Endodermal cell (in vitro differentiated cells): Measurements from ENCODE around the gene LATS2. TPM values are rescaled to one million over a fixed set of nuclear protein-coding genes. Genes with fewer than 3 reads are reported as not detected.

Experiments used
- DNase-seq: peaks from one replicate; pipeline ENCODE4 v3.0.0-alpha.2; 2017
- H3K27ac ChIP-seq: 2 replicates; pipeline ENCODE4 v1.5.1; 2013; ENCODE audit warnings: mild to moderate bottlenecking, low read depth, low read length, moderate library complexity
- H3K27me3 ChIP-seq: 2 replicates; pipeline ENCODE4 v1.6.1; 2013; ENCODE audit warnings: mild to moderate bottlenecking, low read length, moderate library complexity; ENCODE audit not compliant: insufficient read depth, control insufficient read depth, poor library complexity, severe bottlenecking
- H3K36me3 ChIP-seq: 2 replicates; pipeline ENCODE4 v1.7.0; 2013; ENCODE audit warnings: mild to moderate bottlenecking, low read length, moderate library complexity; ENCODE audit not compliant: control insufficient read depth, insufficient read depth
- H3K4me1 ChIP-seq: one replicate; pipeline ENCODE4 v1.7.0; 2013; ENCODE audit warnings: low read length; ENCODE audit not compliant: control insufficient read depth, insufficient read depth
- H3K4me3 ChIP-seq: 2 replicates; pipeline ENCODE4 v1.5.1; 2013; ENCODE audit warnings: mild to moderate bottlenecking, low read length, moderate library complexity
- H3K9ac ChIP-seq: 2 replicates; pipeline ENCODE4 v1.6.1; 2013; ENCODE audit warnings: mild to moderate bottlenecking, low read length, moderate library complexity; ENCODE audit not compliant: poor library complexity, severe bottlenecking; ENCODE audit errors: extremely low read depth
- H3K9me3 ChIP-seq: 2 replicates; pipeline ENCODE4 v1.6.1; 2013; ENCODE audit warnings: mild to moderate bottlenecking, low read length, moderate library complexity; ENCODE audit not compliant: control insufficient read depth
- H3K27ac Mint-ChIP-seq: 2 replicates; pipeline ENCODE4 v1.8.0; 2020; ENCODE audit warnings: mixed read lengths
- H3K27me3 Mint-ChIP-seq: 2 replicates; pipeline ENCODE4 v1.8.0; 2021; ENCODE audit warnings: mild to moderate bottlenecking, mixed read lengths; ENCODE audit not compliant: insufficient read depth
- H3K36me3 Mint-ChIP-seq: 2 replicates; pipeline ENCODE4 v1.8.0; 2020; ENCODE audit warnings: low read depth, mixed read lengths
- H3K4me1 Mint-ChIP-seq: 2 replicates; pipeline ENCODE4 v1.8.0; 2020; ENCODE audit warnings: mixed read lengths
- H3K4me3 Mint-ChIP-seq: 2 replicates; pipeline ENCODE4 v1.8.0; 2020; ENCODE audit warnings: mild to moderate bottlenecking, moderate library complexity, mixed read lengths
- H3K9me3 Mint-ChIP-seq: 2 replicates; pipeline ENCODE4 v1.8.0; 2020; ENCODE audit warnings: mild to moderate bottlenecking, mixed read lengths
- CTCF ChIP-seq: fragments of 200-600 bp; sonication (generic); conservative IDR thresholded peaks from 2 replicates; pipeline ENCODE4 v1.5.0; 2021; ENCODE audit warnings: antibody characterized with exemption, mild to moderate bottlenecking
- WGBS, 2 experiments: methylation state at CpG; one replicate each; pipeline versions ENCODE4 v1.1.5 to v1.1.7; 2013; ENCODE audit warnings: missing lambda C conversion rate in 2 of 2, mixed read lengths in 1 of 2; ENCODE audit not compliant: insufficient coverage in 1 of 2, insufficient read length in 1 of 2; 5-methylcytosine and 5-hydroxymethylcytosine counted together
- total RNA-seq, 2 donors: library from RNA; stranded (reverse); fragmentation: NEBNext Ultra II Directional in 1 of 2; extraction: Animal tissue kit (Norgen Biotek cat#: 25700) in 1 of 2; gene quantifications; 2 replicates in 1 of 2; 3 replicates in 1 of 2; pipeline ENCODE4 v1.2.1, GENCODE V29; 2021

Gene LATS2
- total RNA-seq, 2 donors from 2014 or later = 26.2 to 35.4 TPM

GRCh38 chr13:20983386-20983785 lies 78.0 kb downstream of the LATS2 start:
- Histone ChIP-seq H3K27ac (no peak overlapping the region), H3K27me3 (no peaks in the 10 kb centered on the region), H3K4me3 (no peak overlapping the region), H3K36me3 (peaks cover 82% of the 10 kb centered on the region), H3K9me3 (no peaks in the 10 kb centered on the region), H3K4me1 (no peaks in the 10 kb centered on the region), H3K9ac (no peak overlapping the region)
- no peak for DNase-seq
- H3K36me3 Mint-ChIP-seq = peaks cover 70% of the 10 kb centered on the region
- H3K27ac Mint-ChIP-seq = no peak overlapping the region
- H3K4me3 Mint-ChIP-seq = no peak overlapping the region
- no peaks in the 10 kb centered on the region for H3K27me3 Mint-ChIP-seq
- 94% methylated on average over 10 to 11 of the region's 11 CpGs for WGBS, 2 experiments
- no peaks in the 10 kb centered on the region for H3K4me1 Mint-ChIP-seq
- H3K9me3 Mint-ChIP-seq = no peaks in the 10 kb centered on the region
- TF ChIP-seq CTCF = no peak

- Histone ChIP-seq H3K9me3 (no peaks in the 10 kb centered on the region), H3K4me1 (no peaks in the 10 kb centered on the region), H3K36me3 (peaks cover 86% of the 10 kb centered on the region), H3K27ac (no peak overlapping the region), H3K4me3 (no peak overlapping the region), H3K9ac (no peak overlapping the region), H3K27me3 (no peaks in the 10 kb centered on the region)
- H3K27me3 Mint-ChIP-seq = no peaks in the 10 kb centered on the region
- 94 to 97% methylated on average over 9 to 18 of the region's 18 CpGs for WGBS, 2 experiments
- H3K27ac Mint-ChIP-seq = peak overlapping the region; percentile 60
- H3K4me3 Mint-ChIP-seq = no peak overlapping the region
- no peak for TF ChIP-seq CTCF
- peaks cover 68% of the 10 kb centered on the region for H3K36me3 Mint-ChIP-seq
- H3K4me1 Mint-ChIP-seq = no peaks in the 10 kb centered on the region
- no peaks in the 10 kb centered on the region for H3K9me3 Mint-ChIP-seq
- no peak for DNase-seq
Measured at GRCh38 chr13:20981370-20982095, 79.9 kb downstream of the LATS2 start.

GRCh38 chr13:20980899-20981298 lies 80.5 kb downstream of the LATS2 start:
- H3K36me3 Mint-ChIP-seq = peaks cover 68% of the 10 kb centered on the region
- no peaks in the 10 kb centered on the region for H3K9me3 Mint-ChIP-seq
- no peaks in the 10 kb centered on the region for H3K4me1 Mint-ChIP-seq
- TF ChIP-seq CTCF = no peak
- no peaks in the 10 kb centered on the region for H3K4me1 ChIP-seq
- no peak for DNase-seq
- H3K4me3 Mint-ChIP-seq = no peak overlapping the region
- no peak overlapping the region for H3K4me3 ChIP-seq
- H3K9me3 ChIP-seq = no peaks in the 10 kb centered on the region
- peak overlapping the region; percentile 60 for H3K27ac Mint-ChIP-seq
- H3K27ac ChIP-seq = no peak overlapping the region
- no peaks in the 10 kb centered on the region for H3K27me3 Mint-ChIP-seq
- 92 to 99% methylated on average over 4 of the region's 4 CpGs for WGBS, 2 experiments
- no peak overlapping the region for H3K9ac ChIP-seq
- H3K27me3 ChIP-seq = no peaks in the 10 kb centered on the region
- H3K36me3 ChIP-seq = peaks cover 86% of the 10 kb centered on the region
